ENCODE measurements around the gene C1RL. TPM values are rescaled to one million over a fixed set of nuclear protein-coding genes. Genes with fewer than 3 reads are reported as not detected.

The C1RL gene
- total RNA-seq, 1 experiment from 2014 or later, result 25.9 TPM

GRCh38 chr12:7131502-7131866 is 22.5 kb upstream of the C1RL start:
- POLR2A ChIA-PET, result interaction anchor here (0.7 kb wide), 1 partner anchor 8 kb away, joined by 3 read pairs; no protein-coding TSS in a partner anchor
- Histone ChIP-seq H3K4me2 (ENCODE audit: low read length) (peak overlapping the region; percentile 73), H3K79me2 (ENCODE audit: insufficient read depth, low read length) (no peaks in the 10 kb centered on the region), H3K4me3 (replicated peaks in 1 of 2; ENCODE audit: low read depth in 1 of 2, low read length in 2 of 2) (peak overlapping the region; percentile 51 to 59), H3K36me3 (ENCODE audit: control insufficient read depth in 1 of 2, insufficient read depth in 2 of 2, low read length in 2 of 2) (peaks cover 0 to 1% of the 10 kb centered on the region in 2 experiments; a peak in 2 of 4 replicates), H3K4me1 (ENCODE audit: control insufficient read depth in 1 of 2, insufficient read depth in 2 of 2, low read length in 2 of 2) (peaks cover 7 to 35% of the 10 kb centered on the region in 2 experiments), H3K27me3 (ENCODE audit: insufficient read depth, low read length) (no peaks in the 10 kb centered on the region), H3K9ac (ENCODE audit: low read length) (no peak overlapping the region), H3K9me2 (ENCODE audit: insufficient read depth) (no peaks in the 10 kb centered on the region), H3K27ac (ENCODE audit: low read depth, low read length) (no peak overlapping the region; the same call in 1 of the 2 replicates), H4K20me1 (ENCODE audit: insufficient read depth) (no peaks in the 10 kb centered on the region), H3K9me3 (ENCODE audit: control insufficient read depth in 1 of 2, insufficient read depth in 1 of 2, low read depth in 1 of 2, low read length in 2 of 2) (no peaks in the 10 kb centered on the region), H2AFZ (ENCODE audit: low read depth, low read length, poor library complexity, severe bottlenecking) (no peak overlapping the region)
- peak; percentile 30 for ATAC-seq
- no TSS peak for BruUV-seq (replicated peaks)
- intact Hi-C loops (cut with micrococcal nuclease), result no loop called here
- DNase-seq (ENCODE audit: low read depth, low spot score), result no peak
- CTCF ChIA-PET, result no interaction called here
- RAD21 ChIA-PET (ENCODE audit: low non-redundant PET in 1 of 2, low total read pairs in 2 of 2, uncharacterized antibody in 2 of 2, unreplicated experiment in 2 of 2), result no interaction called here
- TF ChIP-seq RAD21 (IDR thresholded peaks at IDR 0.05; ENCODE audit: low read depth) (no peak), POLR2AphosphoS5 (IDR thresholded peaks at IDR 0.05; ENCODE audit: low read depth, low read length) (no peak), SRF (IDR thresholded peaks at IDR 0.05; ENCODE audit: low read depth) (no peak), EGR1 (IDR thresholded peaks at IDR 0.05; ENCODE audit: low read depth) (no peak), SIN3A (IDR thresholded peaks at IDR 0.05; ENCODE audit: low read depth) (no peak), ZNF274 (IDR thresholded peaks at IDR 0.05; ENCODE audit: low read depth, low read length) (no peak), ELF1 (IDR thresholded peaks at IDR 0.05; ENCODE audit: borderline replicate concordance, low read depth) (no peak)

GRCh38 chr12:7130701-7131501 is 21.9 kb upstream of the C1RL start:
- Histone ChIP-seq H3K9ac (ENCODE audit: low read length) (peak overlapping the region; percentile 59), H3K79me2 (ENCODE audit: insufficient read depth, low read length) (no peaks in the 10 kb centered on the region), H4K20me1 (ENCODE audit: insufficient read depth) (no peaks in the 10 kb centered on the region), H2AFZ (ENCODE audit: low read depth, low read length, poor library complexity, severe bottlenecking) (no peak overlapping the region), H3K4me2 (ENCODE audit: low read length) (peak overlapping the region; percentile 73), H3K4me3 (replicated peaks in 1 of 2; ENCODE audit: low read depth in 1 of 2, low read length in 2 of 2) (peak overlapping the region; percentile 51 to 59), H3K36me3 (ENCODE audit: control insufficient read depth in 1 of 2, insufficient read depth in 2 of 2, low read length in 2 of 2) (no peaks in the 10 kb centered on the region; a peak in 1 of 4 replicates), H3K4me1 (ENCODE audit: control insufficient read depth in 1 of 2, insufficient read depth in 2 of 2, low read length in 2 of 2) (peaks cover 7 to 35% of the 10 kb centered on the region in 2 experiments), H3K9me2 (ENCODE audit: insufficient read depth) (no peaks in the 10 kb centered on the region), H3K9me3 (ENCODE audit: control insufficient read depth in 1 of 2, insufficient read depth in 1 of 2, low read depth in 1 of 2, low read length in 2 of 2) (no peaks in the 10 kb centered on the region), H3K27ac (ENCODE audit: low read depth, low read length) (peak overlapping the region; percentile 41; the same call in 1 of the 2 replicates), H3K27me3 (ENCODE audit: insufficient read depth, low read length) (no peaks in the 10 kb centered on the region)
- intact Hi-C loops (cut with micrococcal nuclease), result no loop called here
- ChIA-PET POLR2A (interaction anchor here (0.7 kb wide), 1 partner anchor 8 kb away, joined by 3 read pairs; no protein-coding TSS in a partner anchor), RAD21 (ENCODE audit: low non-redundant PET in 1 of 2, low total read pairs in 2 of 2, uncharacterized antibody in 2 of 2, unreplicated experiment in 2 of 2) (no interaction called here), CTCF (no interaction called here)
- DNase-seq (ENCODE audit: low read depth, low spot score) (no peak), ATAC-seq (peak; percentile 66)
- BruUV-seq (replicated peaks), result TSS peak; percentile 29
- TF ChIP-seq CBX3 (IDR thresholded peaks at IDR 0.05; ENCODE audit: low read depth) (no peak), MAX (IDR thresholded peaks at IDR 0.05) (no peak), SP1 (IDR thresholded peaks at IDR 0.05; ENCODE audit: low read depth) (no peak), CEBPB (IDR thresholded peaks at IDR 0.05; ENCODE audit: low read depth) (no peak), SIN3A (IDR thresholded peaks at IDR 0.05; ENCODE audit: low read depth) (no peak)
